ENCODE data around the gene GNRHR.

The GNRHR gene

DNA sequence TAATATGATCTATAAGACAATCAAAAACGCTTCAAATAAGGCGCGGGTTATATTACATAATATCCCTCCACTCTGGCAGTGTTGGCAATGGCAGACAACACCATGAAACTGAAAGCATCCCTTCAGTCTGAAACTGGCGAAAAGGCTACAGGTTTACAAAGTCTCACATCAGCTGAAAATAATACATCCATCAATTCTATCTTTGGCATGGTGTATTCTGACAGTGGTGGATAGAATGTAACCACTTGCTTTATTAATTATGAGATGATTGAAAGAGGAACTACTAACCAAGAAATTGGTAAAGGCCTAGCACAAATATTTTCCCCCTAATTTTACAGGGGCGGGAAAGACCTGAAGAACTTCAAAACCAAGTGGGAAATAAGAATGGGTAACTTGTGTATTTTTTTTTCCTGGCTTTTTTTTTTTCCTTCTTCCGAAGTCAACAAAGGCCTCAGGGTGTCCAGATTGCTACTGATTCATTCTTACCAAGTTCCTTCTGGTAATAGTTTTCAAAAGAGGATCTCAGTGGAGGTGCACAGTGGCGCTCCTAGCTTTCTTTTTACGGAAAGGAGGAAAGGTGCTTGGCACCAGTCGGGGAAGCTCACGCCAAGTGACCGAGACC, 54.0 kb downstream of the GNRHR start:
- no peak for DNase-seq (ENCODE audit: low read depth)

DNA sequence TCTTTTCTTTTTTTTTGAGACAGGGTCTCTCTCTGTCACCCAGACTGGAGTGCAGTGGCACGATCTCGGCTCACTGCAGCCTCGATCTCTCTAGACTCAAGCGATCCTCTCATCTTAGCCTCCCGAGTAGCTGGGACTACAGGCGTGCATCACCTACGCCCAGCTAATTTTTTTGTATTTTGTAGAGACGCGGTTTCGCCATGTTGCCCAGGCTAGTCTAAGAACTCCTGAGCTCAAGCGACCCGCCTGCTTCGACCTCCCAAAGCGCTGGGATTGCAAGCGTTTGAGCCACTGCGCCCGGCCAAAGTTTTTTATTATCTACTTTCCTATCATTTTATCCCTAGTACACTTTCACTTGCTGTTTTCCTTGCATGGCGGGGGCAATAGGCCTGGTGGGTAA, 54.6 kb downstream of the GNRHR start:
- no peak for DNase-seq (ENCODE audit: low read depth)

- DNase-seq (ENCODE audit: low read depth) = no peak
Observed at GRCh38 chr4:67697860-67698687, 56.1 kb downstream of the GNRHR start.

DNA sequence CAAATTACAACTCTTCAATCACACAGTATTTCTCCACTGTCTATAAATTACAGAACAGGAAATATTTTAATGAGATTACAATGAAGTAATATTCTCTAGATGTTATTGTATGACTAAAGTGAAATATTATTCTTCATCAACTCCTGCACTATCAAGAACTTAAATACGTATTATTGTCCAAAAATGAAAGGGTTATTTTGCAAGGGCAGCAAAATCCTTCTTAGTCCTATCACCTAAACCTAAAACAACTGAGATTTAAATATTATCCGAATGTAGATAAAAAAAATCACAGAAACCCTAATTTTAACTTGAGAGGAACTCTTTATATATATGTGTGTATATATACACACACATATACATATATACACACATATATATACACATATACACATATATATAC, 58.1 kb downstream of the GNRHR start:
- DNase-seq (ENCODE audit: low read depth) = no peak

- DNase-seq (ENCODE audit: low read depth) = no peak
Observed at GRCh38 chr4:67694662-67695061, 59.5 kb downstream of the GNRHR start.

DNA sequence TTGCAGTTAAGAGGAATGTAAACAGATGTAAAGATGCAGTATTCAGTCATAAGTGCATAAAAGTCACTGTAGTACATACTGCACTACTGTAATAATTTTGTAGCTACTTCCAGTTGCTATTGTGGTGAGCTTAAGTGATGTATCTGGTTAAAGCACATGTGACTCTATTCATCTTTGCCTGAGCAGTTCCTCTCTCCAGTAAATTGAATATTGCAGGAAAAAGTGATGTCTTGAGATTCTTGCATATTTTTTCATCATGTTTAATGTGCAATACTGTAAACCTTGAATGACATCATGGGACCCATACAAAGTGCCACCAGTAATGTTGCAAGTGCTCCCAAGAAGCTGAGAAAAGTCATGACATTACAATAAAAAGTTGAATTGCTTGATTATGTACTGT, 62.9 kb downstream of the GNRHR start:
- DNase-seq (ENCODE audit: low read depth) = no peak

Measured in activated T-helper 9 cell treated with anti-CD3 and anti-CD28 coated beads, Interleukin-2, amount 50 U/mL, for 16 hours (primary cell).